H54 (cell line): Measurements from ENCODE around the gene DOLK.
A peak's percentile ranks its signal among the peaks of the same experiment; 100 is the strongest.

Experiments
- DNase-seq: peaks from one replicate; pipeline ENCODE4 v3.0.0; 2011; ENCODE audit warnings: low spot score, mixed read lengths; ENCODE audit not compliant: insufficient read length
- FAIRE-seq: peaks from 3 replicates; lab custom pipeline; 2011; peaks lifted over from hg19 to GRCh38; lab: Jason Lieb, UNC
- POLR2A ChIP-seq: IDR thresholded peaks from 2 replicates; pipeline ENCODE4 v1.6.1; 2011; ENCODE audit warnings: low read depth, mild to moderate bottlenecking, low read length

DOLK gene

GRCh38 chr9:128908372-128908771 lies 39.0 kb downstream of the DOLK start:
- no peak for DNase-seq
- TF ChIP-seq POLR2A, result no peak
- no peak for FAIRE-seq

GRCh38 chr9:128906741-128907140 lies 40.7 kb downstream of the DOLK start:
- FAIRE-seq, result no peak
- TF ChIP-seq POLR2A, result no peak
- DNase-seq, result no peak

GRCh38 chr9:128905964-128906363 lies 41.4 kb downstream of the DOLK start:
- no peak for TF ChIP-seq POLR2A
- FAIRE-seq (no peak), DNase-seq (no peak)

GRCh38 chr9:128903871-128904620 lies 43.4 kb downstream of the DOLK start:
- FAIRE-seq (no peak), DNase-seq (no peak)
- TF ChIP-seq POLR2A, result no peak

- FAIRE-seq, result no peak
- DNase-seq, result no peak
These were observed 44.3 kb downstream of the DOLK start for GRCh38 chr9:128903079-128903461.

GRCh38 chr9:128902351-128903078 lies 44.9 kb downstream of the DOLK start:
- no peak for TF ChIP-seq POLR2A
- no peak for FAIRE-seq
- no peak for DNase-seq

More at GRCh38 chr9:128903079-128903461, 44.3 kb downstream of the DOLK start:
- no peak for TF ChIP-seq POLR2A

- FAIRE-seq (no peak), DNase-seq (no peak)
- no peak for TF ChIP-seq POLR2A
These were observed 45.6 kb downstream of the DOLK start for GRCh38 chr9:128901822-128902221.

GRCh38 chr9:128901379-128901778 lies 46.0 kb downstream of the DOLK start:
- FAIRE-seq (no peak), DNase-seq (no peak)
- TF ChIP-seq POLR2A, result no peak

GRCh38 chr9:128899566-128900322 lies 47.7 kb downstream of the DOLK start:
- DNase-seq (no peak), FAIRE-seq (peak; percentile 38)
- no peak for TF ChIP-seq POLR2A

GRCh38 chr9:128898845-128899565 lies 48.4 kb downstream of the DOLK start:
- FAIRE-seq (no peak), DNase-seq (no peak)
- no peak for TF ChIP-seq POLR2A

- FAIRE-seq, result no peak
These were observed 49.0 kb downstream of the DOLK start for GRCh38 chr9:128898382-128898781.

GRCh38 chr9:128895556-128895955 lies 51.8 kb downstream of the DOLK start:
- DNase-seq (no peak), FAIRE-seq (no peak)
- TF ChIP-seq POLR2A, result no peak

More at GRCh38 chr9:128898382-128898781, 49.0 kb downstream of the DOLK start:
- DNase-seq, result no peak
- TF ChIP-seq POLR2A, result no peak
